Muscle of arm (tissue), 12 donors: Measurements from ENCODE around the gene CFAP97. TPM values are rescaled to one million over a fixed set of nuclear protein-coding genes. Genes with fewer than 3 reads are reported as not detected.

Source experiments
- DNase-seq: peaks from one replicate; pipeline ENCODE4 v3.0.0-alpha.2; 2013
- polyA plus RNA-seq, 12 donors: library from polyadenylated mRNA; unstranded; fragments of 120-200 nt; gene quantifications; one replicate each; pipeline ENCODE4 v1.2.1, GENCODE V29; 2013; ENCODE audit not compliant: insufficient read length in 12 of 12

Gene CFAP97
- polyA plus RNA-seq, 12 donors = 27.3 to 43.7 (median 35.3) TPM; not detected in 1

- no peak for DNase-seq
Observed at GRCh38 chr4:185109736-185110135, 94.1 kb downstream of the CFAP97 start.

Other genes with a start within 250 kb of the CFAP97 start
- not detected for gene HELT, start 185.5 kb downstream of the CFAP97 start, polyA plus RNA-seq
- 100 to 1,000 TPM in 9 of 12 donors, 10 to 100 TPM in 2, not detected in 1; 41.0 to 169 (median 121) TPM for gene SLC25A4, start 60.7 kb downstream of the CFAP97 start, polyA plus RNA-seq
- 10 to 100 TPM in 2 of 12 donors, 1 to 10 TPM in 9, not detected in 1; 7.1 to 12.0 (median 9.3) TPM for gene SNX25, start 5.6 kb upstream of the CFAP97 start, polyA plus RNA-seq
- 1 to 10 TPM in 11 of 12 donors, not detected in 1; 2.0 to 8.2 (median 4.2) TPM for gene LRP2BP, start 191.9 kb upstream of the CFAP97 start, polyA plus RNA-seq
- 10 to 100 TPM in 11 of 12 donors, not detected in 1; 13.5 to 40.3 (median 21.0) TPM for gene ANKRD37, start 192.8 kb upstream of the CFAP97 start, polyA plus RNA-seq
- gene UFSP2, start 222.0 kb upstream of the CFAP97 start, polyA plus RNA-seq = 10 to 100 TPM in 11 of 12 donors, not detected in 1; 39.4 to 59.1 (median 51.5) TPM